Omental fat pad (tissue), 4 donors: ENCODE data around the gene SOCS3. TPM values are rescaled to one million over a fixed set of nuclear protein-coding genes. Genes with fewer than 3 reads are reported as not detected.

Experiments
- ATAC-seq: fragments of 150-250 bp; one replicate; pipeline ENCODE4 v1.9.1; 2016; ENCODE audit warnings: mild to moderate bottlenecking, moderate library complexity; ENCODE audit not compliant: low FRiP score
- DNase-seq: peaks from one replicate; pipeline ENCODE4 v3.0.0-alpha.2; 2019; ENCODE audit warnings: low spot score
- total RNA-seq, 4 donors: library from RNA; depleted of rRNA; stranded (reverse); fragments of >200 nt; gene quantifications; one replicate each; pipeline ENCODE4 v1.1.0, GENCODE V29; 2016
- TF ChIP-seq, protein P1 (sequence below), 3 donors: fragments of 450-650 bp; IDR thresholded peaks; one replicate each; pipeline ENCODE4 v1.5.1; 2016 to 2017; ENCODE audit warnings: antibody characterized with exemption in 3 of 3, mild to moderate bottlenecking in 3 of 3, moderate library complexity in 2 of 3

Gene SOCS3
- total RNA-seq, 4 donors from 2014 or later, result 186 to 1,117 (median 634) TPM

DNA sequence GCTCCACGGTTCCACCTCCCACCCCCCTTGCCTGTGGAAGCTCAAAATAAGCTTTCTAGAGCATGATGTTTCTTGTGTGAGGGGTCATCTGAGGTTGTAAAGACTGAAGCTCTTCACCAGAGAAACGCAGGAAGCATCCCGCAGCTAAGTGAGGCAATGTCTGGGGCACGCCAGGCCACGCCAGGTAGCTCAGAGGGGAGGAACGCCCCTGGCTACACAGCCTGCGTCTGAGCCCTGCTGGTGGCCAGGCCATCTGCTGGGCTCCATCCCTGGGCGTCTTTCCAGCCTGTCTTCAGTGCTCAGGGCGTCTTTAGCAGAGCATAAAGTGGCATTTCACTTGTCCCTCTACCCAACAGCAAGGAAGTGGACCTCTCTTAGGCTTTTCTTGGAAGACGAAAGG is 15.2 kb downstream of the SOCS3 start:
- no peak for ATAC-seq
- no peak for DNase-seq
- TF ChIP-seq, protein P1, sequence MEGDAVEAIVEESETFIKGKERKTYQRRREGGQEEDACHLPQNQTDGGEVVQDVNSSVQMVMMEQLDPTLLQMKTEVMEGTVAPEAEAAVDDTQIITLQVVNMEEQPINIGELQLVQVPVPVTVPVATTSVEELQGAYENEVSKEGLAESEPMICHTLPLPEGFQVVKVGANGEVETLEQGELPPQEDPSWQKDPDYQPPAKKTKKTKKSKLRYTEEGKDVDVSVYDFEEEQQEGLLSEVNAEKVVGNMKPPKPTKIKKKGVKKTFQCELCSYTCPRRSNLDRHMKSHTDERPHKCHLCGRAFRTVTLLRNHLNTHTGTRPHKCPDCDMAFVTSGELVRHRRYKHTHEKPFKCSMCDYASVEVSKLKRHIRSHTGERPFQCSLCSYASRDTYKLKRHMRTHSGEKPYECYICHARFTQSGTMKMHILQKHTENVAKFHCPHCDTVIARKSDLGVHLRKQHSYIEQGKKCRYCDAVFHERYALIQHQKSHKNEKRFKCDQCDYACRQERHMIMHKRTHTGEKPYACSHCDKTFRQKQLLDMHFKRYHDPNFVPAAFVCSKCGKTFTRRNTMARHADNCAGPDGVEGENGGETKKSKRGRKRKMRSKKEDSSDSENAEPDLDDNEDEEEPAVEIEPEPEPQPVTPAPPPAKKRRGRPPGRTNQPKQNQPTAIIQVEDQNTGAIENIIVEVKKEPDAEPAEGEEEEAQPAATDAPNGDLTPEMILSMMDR (IDR thresholded peaks at IDR 0.05), result no peak

DNA sequence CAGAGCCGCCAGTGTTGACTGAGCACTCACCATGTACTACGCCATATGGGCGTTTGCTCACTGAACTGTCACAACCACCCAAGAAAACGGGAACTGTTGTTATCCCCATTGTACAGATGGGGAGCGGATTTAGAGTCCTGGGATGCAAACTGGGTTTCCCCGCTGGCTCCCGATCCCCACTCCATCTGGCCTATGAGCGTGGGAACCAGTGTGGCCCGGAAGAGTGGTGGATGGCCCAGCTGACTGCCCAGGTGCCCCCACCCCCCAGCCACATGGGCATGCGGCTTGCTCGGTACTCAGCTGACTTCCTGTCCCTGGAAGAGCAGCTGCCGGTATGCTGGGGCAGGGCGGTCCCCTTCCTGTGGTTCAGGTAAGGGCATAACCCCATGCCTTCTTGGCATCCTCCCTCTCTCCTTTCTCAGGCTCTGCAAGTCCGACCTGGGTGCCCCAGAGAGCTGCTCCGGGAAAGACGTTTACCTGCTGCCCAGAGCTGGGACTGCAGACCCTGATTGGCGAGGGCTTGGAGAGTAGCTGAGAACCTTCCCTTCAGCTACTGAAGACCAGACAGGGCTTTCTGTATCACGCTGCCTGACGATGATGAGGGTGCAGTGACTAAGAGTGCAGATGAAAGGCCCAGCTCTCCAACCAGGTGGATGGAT is 16.2 kb downstream of the SOCS3 start:
- TF ChIP-seq, protein P1 (IDR thresholded peaks at IDR 0.05), result no peak
- no peak for ATAC-seq
- no peak for DNase-seq

DNA sequence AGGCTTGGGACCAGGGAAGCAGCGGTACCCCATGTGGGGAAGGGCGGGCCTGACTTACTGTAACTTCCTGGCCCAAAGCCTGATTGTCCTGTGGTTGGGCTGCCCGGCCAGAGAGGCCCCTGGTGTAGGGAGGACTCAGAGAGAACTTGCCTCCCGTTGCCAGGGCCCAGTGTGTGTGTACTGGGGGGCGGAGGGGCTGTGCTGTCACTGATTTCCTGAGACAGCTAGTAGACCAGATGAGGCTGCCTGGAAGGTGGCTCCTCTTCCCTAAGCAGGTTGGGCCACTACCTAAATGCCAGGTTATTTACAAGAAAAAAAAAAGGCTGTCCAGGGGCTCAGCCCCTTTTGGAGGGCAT is 16.7 kb downstream of the SOCS3 start:
- DNase-seq (no peak), ATAC-seq (peak; percentile 60)
- TF ChIP-seq, protein P1 (IDR thresholded peaks at IDR 0.05), result no peak

DNA sequence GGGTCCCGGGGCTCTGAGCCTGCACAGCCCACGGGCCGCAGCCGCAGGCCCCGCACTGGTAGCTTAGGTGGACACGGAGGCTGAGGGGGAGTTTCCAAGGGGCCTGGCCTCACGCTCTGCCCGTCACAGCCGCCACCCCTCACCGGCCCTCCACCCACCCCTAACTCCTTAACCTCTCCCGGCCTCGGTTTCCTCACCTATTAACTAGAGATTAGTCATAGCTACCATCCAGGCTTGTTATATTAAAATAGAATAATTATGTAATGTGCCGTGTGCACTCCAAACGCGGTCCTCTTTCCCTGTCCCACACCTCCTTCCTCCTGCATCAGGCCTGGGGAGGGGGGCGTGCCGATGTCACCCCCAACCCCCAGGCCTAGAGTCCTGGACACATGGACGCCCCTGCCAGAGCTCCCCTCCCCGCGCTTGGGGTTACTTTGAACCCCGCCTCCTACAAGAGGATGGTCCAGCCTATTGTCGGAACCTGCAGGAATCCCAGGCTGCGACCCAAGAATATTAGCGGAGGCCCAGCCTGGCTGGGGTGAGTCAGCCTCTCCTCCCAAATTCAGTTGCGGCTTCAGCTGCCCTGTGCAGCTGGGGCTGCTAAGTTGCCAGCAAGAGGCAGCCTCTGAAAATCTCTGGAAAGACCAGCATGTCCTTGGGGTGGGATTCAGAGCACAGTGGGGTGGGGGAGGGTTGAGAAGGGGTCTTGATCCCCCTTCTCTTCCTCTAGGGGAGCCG is 17.3 kb downstream of the SOCS3 start:
- DNase-seq (no peak), ATAC-seq (peak; percentile 82)
- TF ChIP-seq, protein P1 (IDR thresholded peaks at IDR 0.05), result no peak

DNA sequence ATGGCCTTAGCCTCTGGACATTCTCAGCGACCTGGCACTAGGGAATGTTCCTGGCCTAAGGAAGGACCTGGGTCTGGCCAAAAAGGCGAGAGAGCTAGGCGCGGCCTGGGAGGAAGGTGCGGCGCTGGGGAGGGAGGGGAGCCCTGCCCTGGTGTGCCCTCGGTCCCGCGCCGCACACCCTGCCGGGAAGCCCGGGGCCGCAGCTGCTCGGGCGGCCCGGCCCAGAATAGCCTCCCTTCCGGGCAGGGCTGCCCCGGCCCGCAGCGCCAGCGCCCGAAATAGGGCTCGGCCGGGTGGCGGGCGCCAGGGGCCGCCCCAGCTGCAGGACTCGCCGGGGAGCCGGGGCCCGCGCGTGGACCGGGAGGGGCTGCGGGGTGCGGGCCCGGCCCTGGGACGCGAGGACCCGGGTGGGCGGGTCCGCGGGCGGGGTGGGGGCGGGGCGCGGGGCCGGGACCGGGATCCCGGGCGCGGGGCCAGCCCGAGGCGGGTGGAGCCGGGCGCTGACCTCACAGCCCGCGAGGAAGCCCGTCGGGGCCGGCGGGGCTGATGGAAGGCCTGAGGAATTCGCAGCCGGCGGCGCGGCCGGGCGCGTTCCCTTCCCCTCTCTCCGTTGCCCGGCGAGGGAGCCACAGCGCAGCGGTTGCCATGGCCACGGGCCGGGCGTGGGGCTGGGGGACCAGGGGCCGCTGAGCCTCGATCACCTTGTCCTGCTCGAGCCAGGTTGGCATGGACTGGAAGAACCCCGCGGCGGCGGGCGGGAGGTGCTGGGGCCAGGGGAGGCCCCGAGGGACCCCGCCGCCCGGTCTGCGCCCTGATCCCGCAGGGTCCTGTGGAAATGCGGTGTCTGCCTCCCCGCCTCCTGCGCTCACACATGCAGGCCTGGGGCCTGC is 18.1 kb downstream of the SOCS3 start:
- ATAC-seq (peak; percentile 46), DNase-seq (no peak)
- TF ChIP-seq, protein P1 (IDR thresholded peaks at IDR 0.05), result no peak

DNA sequence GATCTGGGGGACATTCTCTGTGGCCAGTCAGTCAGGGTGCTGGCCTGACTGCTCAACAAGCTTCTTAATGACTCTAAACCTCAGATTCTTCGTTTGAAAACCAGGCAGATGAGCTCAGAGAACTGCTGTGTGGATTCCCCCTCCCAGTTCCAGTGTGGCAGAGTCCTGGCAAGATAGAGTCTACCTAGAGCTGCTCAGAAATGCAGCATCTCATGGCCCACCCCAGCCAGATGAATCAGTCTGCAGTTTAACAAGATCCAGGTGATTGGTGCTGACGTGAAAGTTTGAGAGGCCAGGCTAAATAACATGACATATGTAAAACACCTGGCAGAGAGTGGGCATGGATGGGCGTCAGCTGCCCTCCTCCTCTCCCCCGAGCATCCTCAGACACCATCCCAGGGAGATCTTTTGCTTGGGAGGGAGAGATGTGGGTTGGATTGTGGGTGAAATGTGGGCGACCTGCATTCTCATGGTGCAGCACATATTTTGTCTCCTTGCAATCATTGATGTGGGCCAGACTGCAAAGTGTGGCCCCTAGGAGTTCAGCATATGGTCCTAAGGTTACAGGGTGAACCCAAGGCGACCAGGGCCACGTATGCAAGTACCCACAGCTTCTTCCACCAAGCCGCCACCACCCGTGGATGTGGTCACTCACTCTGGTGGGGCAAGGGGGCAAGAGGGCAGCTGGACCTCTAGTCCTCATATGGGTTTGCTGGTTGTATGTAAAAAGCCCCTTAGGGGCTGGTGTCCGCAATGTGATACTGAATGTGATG is 19.5 kb downstream of the SOCS3 start:
- TF ChIP-seq, protein P1 (IDR thresholded peaks at IDR 0.05), result no peak
- ATAC-seq, result no peak
- no peak for DNase-seq
